ENCODE measurements around the gene CPNE5.

CPNE5 gene

DNA sequence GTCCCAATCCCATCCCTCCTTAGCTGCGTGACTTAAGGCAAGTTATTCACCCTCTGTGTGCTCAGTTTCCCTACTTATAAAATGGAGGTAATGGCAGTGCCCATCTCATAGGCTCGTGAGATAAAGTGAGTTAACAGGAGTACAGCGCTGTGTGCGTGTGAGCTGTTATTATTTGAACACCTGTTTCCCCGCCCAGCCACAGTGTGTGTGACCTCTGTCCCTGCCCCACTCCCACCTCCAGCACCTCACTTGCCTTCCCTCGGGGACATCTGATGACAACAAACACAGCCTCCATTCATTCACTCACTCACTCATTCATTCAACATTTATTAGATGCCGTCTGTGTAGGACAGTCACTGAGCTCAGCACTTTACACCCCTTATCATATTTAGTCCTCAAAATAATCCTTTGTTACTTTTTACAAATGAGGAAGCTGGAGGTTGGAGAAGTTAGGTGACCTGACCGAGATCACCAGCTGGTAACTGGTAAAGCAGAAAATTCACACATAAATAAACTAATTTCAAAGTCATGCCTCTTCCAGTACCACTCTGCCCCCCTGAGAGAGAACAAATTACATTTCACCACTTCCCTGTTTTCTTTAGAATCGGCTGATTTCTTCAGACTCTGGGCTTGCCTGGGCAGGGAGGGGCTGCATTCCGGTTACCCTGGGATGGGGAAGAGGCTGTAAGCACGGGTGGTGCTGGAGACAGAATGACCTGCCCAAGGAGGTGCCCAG, 58.6 kb downstream of the CPNE5 start:
- no peak overlapping the region for H3K27ac ChIP-seq
- H3K4me3 ChIP-seq (ENCODE audit: low read depth, low read length), result no peak overlapping the region
- TF ChIP-seq, protein P1, sequence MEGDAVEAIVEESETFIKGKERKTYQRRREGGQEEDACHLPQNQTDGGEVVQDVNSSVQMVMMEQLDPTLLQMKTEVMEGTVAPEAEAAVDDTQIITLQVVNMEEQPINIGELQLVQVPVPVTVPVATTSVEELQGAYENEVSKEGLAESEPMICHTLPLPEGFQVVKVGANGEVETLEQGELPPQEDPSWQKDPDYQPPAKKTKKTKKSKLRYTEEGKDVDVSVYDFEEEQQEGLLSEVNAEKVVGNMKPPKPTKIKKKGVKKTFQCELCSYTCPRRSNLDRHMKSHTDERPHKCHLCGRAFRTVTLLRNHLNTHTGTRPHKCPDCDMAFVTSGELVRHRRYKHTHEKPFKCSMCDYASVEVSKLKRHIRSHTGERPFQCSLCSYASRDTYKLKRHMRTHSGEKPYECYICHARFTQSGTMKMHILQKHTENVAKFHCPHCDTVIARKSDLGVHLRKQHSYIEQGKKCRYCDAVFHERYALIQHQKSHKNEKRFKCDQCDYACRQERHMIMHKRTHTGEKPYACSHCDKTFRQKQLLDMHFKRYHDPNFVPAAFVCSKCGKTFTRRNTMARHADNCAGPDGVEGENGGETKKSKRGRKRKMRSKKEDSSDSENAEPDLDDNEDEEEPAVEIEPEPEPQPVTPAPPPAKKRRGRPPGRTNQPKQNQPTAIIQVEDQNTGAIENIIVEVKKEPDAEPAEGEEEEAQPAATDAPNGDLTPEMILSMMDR (IDR thresholded peaks at IDR 0.05; ENCODE audit: low read depth, low read length, missing control alignments), result no peak
- no peaks in the 10 kb centered on the region for H3K36me3 ChIP-seq (replicated peaks)
- in situ Hi-C loops (cut with HindIII; ENCODE audit: low pct_ligation_motif_present, low sequenced_read_pairs), result no loop called here
- no peak for DNase-seq
- peaks cover 2% of the 10 kb centered on the region for H3K27me3 ChIP-seq (replicated peaks)

DNA sequence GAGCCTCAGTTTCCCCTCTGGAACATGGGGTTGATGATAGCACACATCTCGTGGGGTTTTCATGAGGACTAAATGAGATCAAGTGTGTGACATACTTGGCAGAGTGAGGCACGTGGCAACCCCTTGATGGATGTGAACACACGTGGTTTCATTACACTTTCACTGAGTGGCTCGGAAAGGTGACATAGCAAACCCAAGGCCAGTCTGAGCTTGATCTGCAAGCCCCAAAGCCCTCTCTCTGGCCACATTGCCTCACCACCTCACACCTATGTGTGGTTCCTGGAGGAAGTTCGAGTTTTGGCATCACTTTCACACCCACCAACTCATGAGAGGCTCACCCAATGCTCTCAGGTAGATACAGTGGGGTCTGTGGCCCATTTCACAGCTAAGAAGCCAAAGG, 60.0 kb downstream of the CPNE5 start:
- in situ Hi-C loops (cut with HindIII; ENCODE audit: low pct_ligation_motif_present, low sequenced_read_pairs), result no loop called here
- Histone ChIP-seq H3K27me3 (replicated peaks) (peaks cover 2% of the 10 kb centered on the region), H3K27ac (no peak overlapping the region), H3K36me3 (replicated peaks) (no peaks in the 10 kb centered on the region), H3K4me3 (ENCODE audit: low read depth, low read length) (no peak overlapping the region)
- TF ChIP-seq, protein P1 (IDR thresholded peaks at IDR 0.05; ENCODE audit: low read depth, low read length, missing control alignments), result no peak
- DNase-seq, result no peak

DNA sequence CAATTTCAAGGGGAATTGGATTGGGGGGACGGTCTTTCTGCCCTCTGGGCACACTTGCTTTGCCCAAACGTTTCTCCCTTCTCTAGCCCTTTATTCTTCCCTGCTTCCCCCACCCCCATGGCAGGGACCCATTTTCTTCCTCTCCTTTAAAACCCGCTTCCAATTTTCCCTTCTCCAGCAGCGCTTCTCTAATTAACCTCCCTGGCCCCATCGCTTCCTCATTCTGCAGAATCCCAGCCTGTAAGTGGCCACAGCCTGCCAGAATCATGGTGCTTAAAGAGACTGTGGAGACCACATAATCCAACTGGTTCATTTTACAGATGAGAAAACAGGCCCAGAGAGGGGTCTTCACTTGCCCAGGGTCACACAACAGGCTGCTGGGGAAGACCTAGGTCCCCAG, 61.4 kb downstream of the CPNE5 start:
- H3K36me3 ChIP-seq (replicated peaks), result no peaks in the 10 kb centered on the region
- in situ Hi-C loops (cut with HindIII; ENCODE audit: low pct_ligation_motif_present, low sequenced_read_pairs), result no loop called here
- H3K27me3 ChIP-seq (replicated peaks), result peaks cover 2% of the 10 kb centered on the region
- H3K27ac ChIP-seq, result no peak overlapping the region
- no peak overlapping the region for H3K4me3 ChIP-seq (ENCODE audit: low read depth, low read length)
- DNase-seq, result no peak
- TF ChIP-seq, protein P1 (IDR thresholded peaks at IDR 0.05; ENCODE audit: low read depth, low read length, missing control alignments), result no peak

DNA sequence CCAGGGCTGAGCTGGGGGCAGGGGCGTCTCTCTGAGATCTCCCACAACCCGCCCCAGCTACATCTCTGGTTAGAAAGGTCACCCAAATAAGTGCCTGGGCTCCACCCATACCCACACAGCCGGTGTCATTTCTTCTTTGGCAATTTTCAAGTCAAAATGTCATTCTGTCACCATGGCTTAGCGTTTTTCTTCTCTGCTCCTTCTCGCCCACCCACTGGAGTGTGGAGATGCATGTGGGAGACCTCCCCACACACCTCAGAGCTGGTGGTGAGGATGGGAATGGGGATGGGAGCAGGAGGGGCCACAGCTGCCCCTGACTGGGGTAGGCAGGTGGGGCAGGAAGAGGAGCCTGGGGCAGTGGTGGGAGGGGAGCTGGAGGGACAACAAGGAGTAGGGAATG, 63.1 kb downstream of the CPNE5 start:
- TF ChIP-seq, protein P1 (IDR thresholded peaks at IDR 0.05; ENCODE audit: low read depth, low read length, missing control alignments), result no peak
- Histone ChIP-seq H3K36me3 (replicated peaks) (no peaks in the 10 kb centered on the region), H3K27ac (no peak overlapping the region), H3K27me3 (replicated peaks) (peaks cover 2% of the 10 kb centered on the region), H3K4me3 (ENCODE audit: low read depth, low read length) (no peak overlapping the region)
- in situ Hi-C loops (cut with HindIII; ENCODE audit: low pct_ligation_motif_present, low sequenced_read_pairs), result no loop called here
- DNase-seq, result no peak

DNA sequence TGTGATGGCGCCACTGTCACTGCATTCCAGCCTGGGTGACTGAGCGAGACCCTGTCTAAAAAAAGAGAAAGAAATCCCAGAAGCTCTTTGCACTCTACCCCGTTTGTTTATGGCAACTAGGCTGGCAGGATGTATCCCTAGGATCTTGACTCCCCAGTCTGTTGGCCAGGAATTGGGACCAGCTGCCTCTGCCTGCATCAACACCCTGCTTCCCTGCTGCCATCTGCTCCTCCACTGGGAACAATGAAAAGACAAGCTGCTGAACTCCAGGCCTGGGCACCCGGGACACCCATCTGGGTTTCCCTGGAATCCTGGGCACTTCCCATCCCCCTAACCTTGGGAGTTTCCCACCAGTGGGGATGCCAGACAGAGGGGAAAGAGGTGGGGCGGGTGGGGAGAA, 64.9 kb downstream of the CPNE5 start:
- no peak overlapping the region for H3K4me3 ChIP-seq (ENCODE audit: low read depth, low read length)
- TF ChIP-seq, protein P1 (IDR thresholded peaks at IDR 0.05; ENCODE audit: low read depth, low read length, missing control alignments), result no peak
- DNase-seq, result no peak
- in situ Hi-C loops (cut with HindIII; ENCODE audit: low pct_ligation_motif_present, low sequenced_read_pairs), result loop anchor here (25.0 kb wide), 1 partner anchor 238 kb away; the partner anchor contains the start of gene FGD2
- peaks cover 2% of the 10 kb centered on the region for H3K27me3 ChIP-seq (replicated peaks)
- no peaks in the 10 kb centered on the region for H3K36me3 ChIP-seq (replicated peaks)
- H3K27ac ChIP-seq, result no peak overlapping the region

DNA sequence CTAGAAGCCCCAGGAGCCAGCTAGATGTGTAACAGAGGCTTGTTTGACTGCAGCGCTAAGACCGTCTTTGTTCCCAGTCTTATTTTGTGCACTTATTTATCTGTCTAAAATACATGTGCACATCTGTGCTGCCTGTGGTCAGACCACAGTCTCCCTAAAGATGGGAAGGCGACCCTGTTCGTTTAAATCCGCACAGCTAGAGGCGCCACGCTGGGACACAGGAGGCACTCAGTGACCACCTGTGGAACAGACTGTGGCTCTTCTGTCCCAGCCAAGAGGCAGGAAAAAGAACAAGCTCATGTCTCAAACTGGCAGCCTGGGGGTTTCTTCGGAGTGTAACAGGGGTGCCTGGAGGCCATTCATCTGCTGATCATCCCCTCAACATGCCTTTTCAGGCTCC, 66.8 kb downstream of the CPNE5 start:
- TF ChIP-seq, protein P1 (IDR thresholded peaks at IDR 0.05; ENCODE audit: low read depth, low read length, missing control alignments), result no peak
- in situ Hi-C loops (cut with HindIII; ENCODE audit: low pct_ligation_motif_present, low sequenced_read_pairs), result loop anchor here (25.0 kb wide), 1 partner anchor 240 kb away; the partner anchor contains the start of gene FGD2
- no peak overlapping the region for H3K4me3 ChIP-seq (ENCODE audit: low read depth, low read length)
- no peaks in the 10 kb centered on the region for H3K36me3 ChIP-seq (replicated peaks)
- no peak for DNase-seq
- H3K27me3 ChIP-seq (replicated peaks), result peaks cover 2% of the 10 kb centered on the region
- H3K27ac ChIP-seq, result no peak overlapping the region

All from brain microvascular endothelial cell (primary cell).